PFSK-1 (cell line): ENCODE results near the gene CLP1.

Experiments used
- FOXP2 ChIP-seq: optimal IDR thresholded peaks from 2 replicates; pipeline ENCODE3; 2011; ENCODE audit warnings: borderline replicate concordance, control low read depth, inconsistent platforms; ENCODE audit not compliant: insufficient read depth; ENCODE audit errors: extremely low read length, extremely low read depth
- POLR2AphosphoS5 ChIP-seq: IDR thresholded peaks from 2 replicates; pipeline ENCODE4 v1.6.1; 2012; ENCODE audit warnings: low read depth, mild to moderate bottlenecking, control low read depth, low read length, moderate library complexity
- REST ChIP-seq, 2 experiments: IDR thresholded peaks; 2 replicates each; pipeline versions ENCODE4 v1.6.1 to v1.8.0; 2011 to 2012; ENCODE audit warnings: low read depth in 2 of 2, low read length in 2 of 2, control low read depth in 1 of 2, inconsistent platforms in 1 of 2, mild to moderate bottlenecking in 1 of 2, moderate library complexity in 1 of 2; ENCODE audit not compliant: insufficient read depth in 1 of 2
- SIN3A ChIP-seq: IDR thresholded peaks from 2 replicates; pipeline ENCODE4 v1.6.1; 2012; ENCODE audit warnings: mild to moderate bottlenecking, low read length, moderate library complexity, borderline replicate concordance; ENCODE audit not compliant: insufficient read depth
- TAF1 ChIP-seq: IDR thresholded peaks from 2 replicates; pipeline ENCODE4 v1.6.1; 2012; ENCODE audit warnings: low read length, control low read depth, borderline replicate concordance; ENCODE audit not compliant: insufficient read depth

CLP1 gene

GRCh38 chr11:57674251-57674650 lies 16.7 kb downstream of the CLP1 start:
- no peak for TF ChIP-seq SIN3A
- no peak for TF ChIP-seq TAF1
- TF ChIP-seq REST (IDR thresholded peaks at IDR 0.05; ENCODE audit: insufficient read depth in 1 of 2, low read depth in 2 of 2, low read length in 2 of 2), result no peak
- TF ChIP-seq POLR2AphosphoS5, result no peak
- no peak for TF ChIP-seq FOXP2

- TF ChIP-seq SIN3A (no peak), REST (IDR thresholded peaks at IDR 0.05; ENCODE audit: insufficient read depth in 1 of 2, low read depth in 2 of 2, low read length in 2 of 2) (no peak), FOXP2 (no peak), POLR2AphosphoS5 (no peak), TAF1 (no peak)
Observed at GRCh38 chr11:57675176-57675941, 17.8 kb downstream of the CLP1 start.

GRCh38 chr11:57679396-57679795 lies 21.8 kb downstream of the CLP1 start:
- TF ChIP-seq SIN3A, result no peak
- TF ChIP-seq POLR2AphosphoS5, result no peak
- TF ChIP-seq FOXP2, result no peak
- no peak for TF ChIP-seq TAF1
- TF ChIP-seq REST (IDR thresholded peaks at IDR 0.05; ENCODE audit: insufficient read depth in 1 of 2, low read depth in 2 of 2, low read length in 2 of 2), result no peak

- TF ChIP-seq TAF1 (no peak), POLR2AphosphoS5 (no peak), FOXP2 (no peak), SIN3A (no peak), REST (IDR thresholded peaks at IDR 0.05; ENCODE audit: insufficient read depth in 1 of 2, low read depth in 2 of 2, low read length in 2 of 2) (no peak)
Observed at GRCh38 chr11:57680552-57680874, 23.0 kb downstream of the CLP1 start.
